HepG2 (cell line): ENCODE data around the gene IL1RAPL1. TPM values are rescaled to one million over a fixed set of nuclear protein-coding genes. Genes with fewer than 3 reads are reported as not detected.

Source experiments
- ATAC-seq: fragments of 200-7000 bp; cut with Tn5 transposase; 3 replicates; pipeline ENCODE4 v1.9.1; 2020; ENCODE audit warnings: mild to moderate bottlenecking, moderate library complexity
- BruUV-seq: library from RNA; stranded (reverse); fragments of 400-500 nt; replicated peaks from 2 replicates; lab custom pipeline; 2021; lab: Mats Ljungman, UMichigan
- CTCF ChIA-PET: fragments of 300-600 bp; formaldehyde crosslinking; extraction: SDS; loops from one replicate; lab custom pipeline; 2021; ENCODE audit warnings: low total read pairs, inconsistent platforms, low intra/inter-chr PET ratio; lab: Yijun Ruan, JAX
- POLR2A ChIA-PET: fragments of 350-600 bp; sonication (Branson Sonifier 250); formaldehyde crosslinking; loops from one replicate; lab custom pipeline; 2020; ENCODE audit warnings: antibody characterized with exemption, inconsistent platforms; lab: Yijun Ruan, JAX
- DNase-seq: peaks from one replicate; pipeline ENCODE4 v3.0.0-alpha.2; 2015; ENCODE audit warnings: low spot score
- FAIRE-seq: peaks from 3 replicates; lab custom pipeline; 2011; peaks lifted over from hg19 to GRCh38; lab: Jason Lieb, UNC
- H2AFZ ChIP-seq: one replicate; pipeline ENCODE4 v1.6.1; 2011; ENCODE audit warnings: low read length, inconsistent platforms
- H3K27ac ChIP-seq: fragments of 300-600 bp; 3 replicates; pipeline ENCODE4 v1.8.0; 2011; ENCODE audit warnings: mixed run types, mild to moderate bottlenecking, mixed read lengths, low read length, inconsistent platforms; ENCODE audit not compliant: insufficient read depth; ENCODE audit errors: extremely low read length
- H3K27me3 ChIP-seq, 2 experiments: fragments of 200-600 bp in 1 of 2; 2 replicates in 1 of 2; 3 replicates in 1 of 2; pipeline versions ENCODE4 v1.6.0 to v1.8.0; 2011; ENCODE audit warnings: low read length in 2 of 2, mild to moderate bottlenecking in 2 of 2, moderate library complexity in 2 of 2, inconsistent platforms in 1 of 2; ENCODE audit not compliant: insufficient read depth in 2 of 2, control insufficient read depth in 1 of 2
- H3K36me3 ChIP-seq, 2 experiments: fragments of 200-600 bp in 1 of 2; replicated peaks in 1 of 2; 2 replicates in 1 of 2; 3 replicates in 1 of 2; pipeline versions ENCODE4 v1.5.1 to v1.8.0; 2011; ENCODE audit warnings: low read length in 2 of 2, inconsistent platforms in 1 of 2; ENCODE audit not compliant: insufficient read depth in 2 of 2, control insufficient read depth in 1 of 2
- H3K4me1 ChIP-seq: 2 replicates; pipeline ENCODE4 v1.5.1; 2012; ENCODE audit warnings: low read length, inconsistent platforms; ENCODE audit not compliant: insufficient read depth
- H3K4me2 ChIP-seq: 2 replicates; pipeline ENCODE4 v1.6.0; 2011; ENCODE audit warnings: low read depth, low read length, inconsistent platforms
- H3K4me3 ChIP-seq, 3 experiments: fragments of 200-600 bp in 1 of 3; sonication (generic), shearing (Covaris generic) in 1 of 3; replicated peaks in 1 of 3; 2 replicates each; pipeline ENCODE4 v1.5.1; 2011 to 2016; ENCODE audit warnings: low read length in 3 of 3, inconsistent platforms in 2 of 3, low read depth in 2 of 3, mild to moderate bottlenecking in 2 of 3, control low read depth in 1 of 3, mixed read lengths in 1 of 3; ENCODE audit not compliant: insufficient read depth in 1 of 3
- H3K79me2 ChIP-seq: one replicate; pipeline ENCODE4 v1.6.1; 2011; ENCODE audit warnings: low read length, inconsistent platforms; ENCODE audit not compliant: insufficient read depth
- H3K9ac ChIP-seq: 2 replicates; pipeline ENCODE4 v1.6.0; 2011; ENCODE audit warnings: mild to moderate bottlenecking, low read depth, low read length, inconsistent platforms; ENCODE audit not compliant: insufficient read depth
- H3K9me3 ChIP-seq: 2 replicates; pipeline ENCODE4 v1.5.1; 2012; ENCODE audit warnings: mild to moderate bottlenecking, low read length
- H4K20me1 ChIP-seq: 2 replicates; pipeline ENCODE4 v1.6.0; 2011; ENCODE audit warnings: inconsistent platforms, mild to moderate bottlenecking, low read length, moderate library complexity; ENCODE audit not compliant: insufficient read depth
- CBX5 ChIP-seq: sonication (generic); formaldehyde crosslinking; IDR thresholded peaks from 2 replicates; pipeline ENCODE4 v1.4.0; 2020; ENCODE audit warnings: missing genetic modification reagents, borderline replicate concordance
- CEBPG ChIP-seq: IDR thresholded peaks from 2 replicates; pipeline ENCODE4 v1.6.1; 2016
- EED ChIP-seq: sonication (generic); formaldehyde crosslinking; IDR thresholded peaks from 2 replicates; pipeline ENCODE4 v1.5.0; 2020; ENCODE audit warnings: mild to moderate bottlenecking, missing genetic modification reagents
- PAF1 ChIP-seq: IDR thresholded peaks from 2 replicates; pipeline ENCODE4 v1.6.1; 2016; ENCODE audit warnings: missing genetic modification reagents, missing compliant biosample characterization
- PCBP1 ChIP-seq: fragments of 200-400 bp; formaldehyde crosslinking; IDR thresholded peaks from 2 replicates; pipeline ENCODE4 v1.6.1; 2017; ENCODE audit warnings: mild to moderate bottlenecking, low read depth, low read length, borderline replicate concordance
- SALL1 ChIP-seq: sonication (generic); formaldehyde crosslinking; IDR thresholded peaks from 2 replicates; pipeline ENCODE4 v1.8.0; 2022; ENCODE audit warnings: mild to moderate bottlenecking, missing genetic modification reagents
- SATB2 ChIP-seq: sonication (generic); formaldehyde crosslinking; IDR thresholded peaks from 2 replicates; pipeline ENCODE4 v1.5.0; 2020; ENCODE audit warnings: missing genetic modification reagents
- TARDBP ChIP-seq: sonication (generic); formaldehyde crosslinking; IDR thresholded peaks from 2 replicates; pipeline ENCODE4 v1.8.0; 2022; ENCODE audit warnings: mild to moderate bottlenecking, missing genetic modification reagents
- ZBTB20 ChIP-seq: sonication (generic); formaldehyde crosslinking; IDR thresholded peaks from 2 replicates; pipeline ENCODE4 v1.8.1; 2023; ENCODE audit warnings: missing genetic modification reagents, low read depth, mild to moderate bottlenecking, borderline replicate concordance
- ZBTB3 ChIP-seq: sonication (generic); formaldehyde crosslinking; IDR thresholded peaks from 2 replicates; pipeline ENCODE4 v1.4.0; 2020; ENCODE audit warnings: low read depth, mild to moderate bottlenecking, moderate library complexity, missing genetic modification reagents, borderline replicate concordance
- ZBTB38 ChIP-seq: sonication (generic); formaldehyde crosslinking; IDR thresholded peaks from 2 replicates; pipeline ENCODE4 v1.5.1; 2020; ENCODE audit warnings: mild to moderate bottlenecking, missing genetic modification reagents
- ZFP90 ChIP-seq: sonication (generic); formaldehyde crosslinking; IDR thresholded peaks from 2 replicates; pipeline ENCODE4 v1.8.0; 2022; ENCODE audit warnings: missing genetic modification reagents, mild to moderate bottlenecking, inconsistent platforms, borderline replicate concordance
- ZNF235 ChIP-seq: sonication (generic); formaldehyde crosslinking; IDR thresholded peaks from 2 replicates; pipeline ENCODE4 v1.8.1; 2023; ENCODE audit warnings: mild to moderate bottlenecking, missing genetic modification reagents, borderline replicate concordance
- ZNF577 ChIP-seq: sonication (generic); formaldehyde crosslinking; IDR thresholded peaks from 2 replicates; pipeline ENCODE4 v1.4.0; 2020; ENCODE audit warnings: mild to moderate bottlenecking, low read depth, missing genetic modification reagents, borderline replicate concordance
- WGBS: methylation state at CpG from one replicate; pipeline ENCODE4 v1.1.6; 2017; ENCODE audit warnings: low lambda C conversion rate; 5-methylcytosine and 5-hydroxymethylcytosine counted together
- in situ Hi-C: cut with HindIII; loops from 2 replicates; pipeline ENCODE4 v1.10.0; 2017; ENCODE audit warnings: low pct_unique_long_range_greater_than_20kb; ENCODE audit not compliant: extremely low pct_ligation_motif_present
- intact Hi-C: fragments of 100-400 bp; cut with micrococcal nuclease; formaldehyde crosslinking; loops from one replicate; pipeline ENCODE4 v1.10.0; 2022; ENCODE audit not compliant: unreplicated experiment
- polyA plus RNA-seq, 8 experiments: library from polyadenylated mRNA; depleted of rRNA in 3 of 8; stranded (reverse) in 7 of 8; unstranded in 1 of 8; fragments of >200 nt; fragmentation: Illumina TruSeq in 4 of 8; extraction: Trizol in 4 of 8; gene quantifications; 2 replicates each; pipeline versions ENCODE4 v1.2.1 to v1.2.3, GENCODE V29; 2011 to 2016; ENCODE audit warnings: low read depth in 4 of 8, missing spikeins in 1 of 8, mixed read lengths in 1 of 8; ENCODE audit not compliant: insufficient read depth in 1 of 8
- total RNA-seq, 5 experiments: library from RNA; depleted of rRNA; stranded (reverse); fragments of >200 nt; fragmentation: Illumina TruSeq; extraction: Trizol; gene quantifications; 2 replicates each; pipeline ENCODE4 v1.2.3, GENCODE V29; 2016; ENCODE audit warnings: low read depth in 1 of 5
- TF ChIP-seq, protein P1 (sequence below): sonication (generic); formaldehyde crosslinking; IDR thresholded peaks from 2 replicates; pipeline ENCODE4 v1.4.0; 2020; ENCODE audit warnings: missing genetic modification reagents
- TF ChIP-seq, protein P2 (sequence below): sonication (generic); formaldehyde crosslinking; IDR thresholded peaks from 2 replicates; pipeline ENCODE4 v1.8.0; 2022; ENCODE audit warnings: mild to moderate bottlenecking, missing genetic modification reagents; ENCODE audit not compliant: insufficient replicate concordance
- TF ChIP-seq, protein P3 (sequence below): fragments of 450-650 bp; IDR thresholded peaks from 2 replicates; pipeline ENCODE4 v1.6.1; 2016

The IL1RAPL1 gene
- total and polyA plus RNA-seq, 2 of the 13 experiments (the other 11 are each of a cell fraction or from before 2014, with no cell fraction given), result 0.04 TPM; not detected in 1

DNA sequence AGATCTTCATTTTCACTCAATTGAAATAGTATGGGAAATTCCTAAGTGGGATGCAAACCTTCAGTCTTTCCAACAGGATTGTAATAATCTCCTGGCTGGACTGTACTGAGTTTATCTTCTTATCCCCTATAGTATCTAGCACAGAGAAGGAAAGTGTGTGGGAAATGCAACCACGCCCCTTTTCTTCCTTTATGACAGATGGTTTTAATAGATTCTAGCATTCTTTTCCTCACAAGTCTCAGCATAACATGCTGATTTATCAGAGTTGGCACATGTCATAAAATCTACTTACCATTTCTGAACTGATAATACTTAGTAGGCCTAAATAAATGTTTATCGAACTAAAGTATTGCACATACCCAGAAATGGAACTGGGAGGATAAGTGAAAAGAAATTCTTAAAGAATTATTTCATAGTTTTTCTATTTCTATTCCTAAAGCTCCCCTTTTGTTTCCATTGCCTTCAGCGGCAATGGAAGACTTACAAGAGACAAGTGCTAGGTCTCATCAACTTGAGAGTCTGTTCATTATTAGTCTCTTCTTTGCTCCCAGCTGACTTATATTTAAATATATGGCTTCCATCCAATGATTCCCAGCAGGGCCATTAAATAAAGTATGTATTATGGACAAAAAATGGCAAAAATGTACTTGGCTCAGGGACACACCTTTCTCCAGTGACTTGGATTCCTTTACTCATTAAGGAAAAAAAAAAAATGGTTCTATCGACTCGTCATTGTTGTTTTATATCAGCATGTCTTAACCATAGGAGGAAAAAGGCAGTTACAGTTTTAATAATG is 484.5 kb downstream of the IL1RAPL1 start (continued):
- no peak for TF ChIP-seq ZBTB3 (CRISPR knock-in tag)
- TF ChIP-seq, all 625 proteins: peak for 0

DNA sequence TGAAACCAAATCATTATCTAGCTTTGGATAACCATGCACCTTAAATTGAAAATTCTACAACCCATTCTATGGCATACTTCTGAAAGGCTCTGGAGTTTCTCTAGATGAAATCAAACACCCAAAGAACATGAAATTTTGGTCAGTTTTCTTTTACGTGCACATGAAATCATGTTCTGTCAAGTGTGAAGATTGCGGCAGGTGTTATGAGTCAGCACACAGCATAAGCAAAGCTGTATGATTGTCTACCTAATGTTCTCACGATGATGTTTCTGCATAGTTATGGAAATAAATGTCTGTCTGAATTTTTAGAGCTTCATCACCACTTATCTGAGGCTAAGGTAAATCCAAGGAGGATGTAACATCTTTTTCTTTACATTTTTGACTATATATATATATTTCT is 495.3 kb downstream of the IL1RAPL1 start:
- FAIRE-seq (no peak), ATAC-seq (no peak), DNase-seq (no peak)
- Histone ChIP-seq H3K79me2 (no peaks in the 10 kb centered on the region), H3K9me3 (no peaks in the 10 kb centered on the region), H3K4me2 (no peak overlapping the region), H2AFZ (no peak overlapping the region), H4K20me1 (no peaks in the 10 kb centered on the region), H3K4me1 (no peaks in the 10 kb centered on the region), H3K27ac (no peak overlapping the region), H3K4me3 (no peak overlapping the region), H3K9ac (no peak overlapping the region), H3K36me3 (no peaks in the 10 kb centered on the region), H3K27me3 (no peaks in the 10 kb centered on the region)
- WGBS, result 37% methylated on average over 3 of the region's 3 CpGs
- in situ Hi-C loops (no loop called here), intact Hi-C loops (no loop called here)
- POLR2A ChIA-PET, result no interaction called here
- CTCF ChIA-PET, result no interaction called here
- BruUV-seq, result no TSS peak
- no peak for TF ChIP-seq PCBP1
- TF ChIP-seq SATB2 (CRISPR knock-in tag), result no peak
- no peak for TF ChIP-seq EED (CRISPR knock-in tag)
- no peak for TF ChIP-seq ZBTB20
- TF ChIP-seq, protein P1, sequence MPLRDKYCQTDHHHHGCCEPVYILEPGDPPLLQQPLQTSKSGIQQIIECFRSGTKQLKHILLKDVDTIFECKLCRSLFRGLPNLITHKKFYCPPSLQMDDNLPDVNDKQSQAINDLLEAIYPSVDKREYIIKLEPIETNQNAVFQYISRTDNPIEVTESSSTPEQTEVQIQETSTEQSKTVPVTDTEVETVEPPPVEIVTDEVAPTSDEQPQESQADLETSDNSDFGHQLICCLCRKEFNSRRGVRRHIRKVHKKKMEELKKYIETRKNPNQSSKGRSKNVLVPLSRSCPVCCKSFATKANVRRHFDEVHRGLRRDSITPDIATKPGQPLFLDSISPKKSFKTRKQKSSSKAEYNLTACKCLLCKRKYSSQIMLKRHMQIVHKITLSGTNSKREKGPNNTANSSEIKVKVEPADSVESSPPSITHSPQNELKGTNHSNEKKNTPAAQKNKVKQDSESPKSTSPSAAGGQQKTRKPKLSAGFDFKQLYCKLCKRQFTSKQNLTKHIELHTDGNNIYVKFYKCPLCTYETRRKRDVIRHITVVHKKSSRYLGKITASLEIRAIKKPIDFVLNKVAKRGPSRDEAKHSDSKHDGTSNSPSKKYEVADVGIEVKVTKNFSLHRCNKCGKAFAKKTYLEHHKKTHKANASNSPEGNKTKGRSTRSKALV, result no peak
- no peak for TF ChIP-seq PAF1 (CRISPR knock-in tag)
- TF ChIP-seq, protein P2, sequence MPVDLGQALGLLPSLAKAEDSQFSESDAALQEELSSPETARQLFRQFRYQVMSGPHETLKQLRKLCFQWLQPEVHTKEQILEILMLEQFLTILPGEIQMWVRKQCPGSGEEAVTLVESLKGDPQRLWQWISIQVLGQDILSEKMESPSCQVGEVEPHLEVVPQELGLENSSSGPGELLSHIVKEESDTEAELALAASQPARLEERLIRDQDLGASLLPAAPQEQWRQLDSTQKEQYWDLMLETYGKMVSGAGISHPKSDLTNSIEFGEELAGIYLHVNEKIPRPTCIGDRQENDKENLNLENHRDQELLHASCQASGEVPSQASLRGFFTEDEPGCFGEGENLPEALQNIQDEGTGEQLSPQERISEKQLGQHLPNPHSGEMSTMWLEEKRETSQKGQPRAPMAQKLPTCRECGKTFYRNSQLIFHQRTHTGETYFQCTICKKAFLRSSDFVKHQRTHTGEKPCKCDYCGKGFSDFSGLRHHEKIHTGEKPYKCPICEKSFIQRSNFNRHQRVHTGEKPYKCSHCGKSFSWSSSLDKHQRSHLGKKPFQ (CRISPR knock-in tag), result no peak
- no peak for TF ChIP-seq ZNF235
- no peak for TF ChIP-seq ZBTB38 (CRISPR knock-in tag)
- TF ChIP-seq, protein P3, sequence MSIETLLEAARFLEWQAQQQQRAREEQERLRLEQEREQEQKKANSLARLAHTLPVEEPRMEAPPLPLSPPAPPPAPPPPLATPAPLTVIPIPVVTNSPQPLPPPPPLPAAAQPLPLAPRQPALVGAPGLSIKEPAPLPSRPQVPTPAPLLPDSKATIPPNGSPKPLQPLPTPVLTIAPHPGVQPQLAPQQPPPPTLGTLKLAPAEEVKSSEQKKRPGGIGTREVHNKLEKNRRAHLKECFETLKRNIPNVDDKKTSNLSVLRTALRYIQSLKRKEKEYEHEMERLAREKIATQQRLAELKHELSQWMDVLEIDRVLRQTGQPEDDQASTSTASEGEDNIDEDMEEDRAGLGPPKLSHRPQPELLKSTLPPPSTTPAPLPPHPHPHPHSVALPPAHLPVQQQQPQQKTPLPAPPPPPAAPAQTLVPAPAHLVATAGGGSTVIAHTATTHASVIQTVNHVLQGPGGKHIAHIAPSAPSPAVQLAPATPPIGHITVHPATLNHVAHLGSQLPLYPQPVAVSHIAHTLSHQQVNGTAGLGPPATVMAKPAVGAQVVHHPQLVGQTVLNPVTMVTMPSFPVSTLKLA, result no peak
- TF ChIP-seq SALL1 (CRISPR knock-in tag), result no peak
- TF ChIP-seq CEBPG (CRISPR knock-in tag), result no peak
- no peak for TF ChIP-seq TARDBP
- TF ChIP-seq ZNF577 (CRISPR knock-in tag), result no peak
- TF ChIP-seq CBX5 (CRISPR knock-in tag), result no peak
- TF ChIP-seq ZFP90 (CRISPR knock-in tag), result no peak
